A549 treated with CORT108297 at 1 μM for 4 hours (cell line): Measurements from ENCODE around the gene NRN1L. TPM values are rescaled to one million over a fixed set of nuclear protein-coding genes. Genes with fewer than 3 reads are reported as not detected.

Experiments used
- total RNA-seq: library from RNA; stranded (reverse); fragments of 200-300 nt; extraction: Qiagen RNA extraction; gene quantifications from 5 replicates; pipeline ENCODE4 v1.2.3, GENCODE V29; 2022

Gene NRN1L
- total RNA-seq: 0.14 to 0.32 TPM (median 0.27 TPM) in 4 of 5 replicates, not detected in the other

DNA sequence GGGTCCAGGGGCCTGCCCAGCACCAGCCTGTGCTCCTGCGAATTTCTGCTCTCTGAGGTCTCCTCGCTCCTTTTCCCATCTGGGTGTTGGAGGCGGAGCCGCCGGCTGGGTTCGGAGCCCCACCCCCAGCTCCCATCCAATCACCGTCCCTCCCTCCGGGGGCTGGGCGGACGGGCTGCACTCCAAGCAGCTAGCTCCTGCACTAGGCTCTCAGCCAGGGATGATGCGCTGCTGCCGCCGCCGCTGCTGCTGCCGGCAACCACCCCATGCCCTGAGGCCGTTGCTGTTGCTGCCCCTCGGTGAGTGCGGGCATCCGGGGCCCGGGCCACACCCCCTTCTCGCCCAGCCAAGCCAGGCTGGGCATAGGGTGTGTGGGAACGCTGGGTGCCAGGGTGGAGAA is at the start of gene NRN1L:
NRN1L (plus strand) TSS at position 202 of the 400 bp plus-strand sequence; CDS start at position 221, 19 bp downstream.

DNA sequence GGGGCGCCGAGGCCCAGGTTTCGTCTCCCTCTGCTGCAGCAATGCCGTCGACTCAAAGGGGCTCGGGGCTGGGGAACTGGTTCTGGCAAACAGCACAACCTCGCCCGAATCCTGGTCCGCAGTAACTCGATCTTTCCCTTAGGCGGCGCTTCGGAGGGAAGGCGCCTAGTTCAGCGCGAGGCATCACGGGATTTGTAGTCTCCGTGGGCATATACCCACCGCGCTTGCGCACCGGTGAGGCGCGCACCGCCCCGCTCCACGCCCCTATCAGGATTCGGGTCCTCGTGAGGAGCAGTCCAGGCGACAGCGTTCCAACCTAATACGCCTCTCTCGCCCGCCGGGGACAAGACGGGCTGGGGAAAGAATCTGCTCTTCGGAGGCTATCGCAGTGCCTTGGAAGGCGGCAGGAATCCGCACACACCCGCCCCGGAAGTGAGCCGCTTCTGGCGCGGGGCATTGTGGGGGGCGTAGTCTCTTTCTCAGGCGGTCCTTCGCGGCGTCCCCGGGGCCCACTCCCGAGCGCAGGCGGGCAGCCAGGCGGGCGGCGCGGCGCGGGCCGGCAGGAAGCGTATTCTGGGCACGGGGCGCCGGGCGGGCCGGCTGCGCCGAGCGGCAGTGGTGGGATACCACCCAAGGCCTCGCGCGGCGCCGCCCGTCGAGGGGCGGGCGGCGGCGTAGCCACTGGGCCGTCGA is 42.7 kb upstream of the NRN1L start, which contains the start of gene THAP11:
THAP11 (plus strand) TSS at position 505 of the 693 bp plus-strand sequence. CDS start 235 bp downstream, outside the sequence.

DNA sequence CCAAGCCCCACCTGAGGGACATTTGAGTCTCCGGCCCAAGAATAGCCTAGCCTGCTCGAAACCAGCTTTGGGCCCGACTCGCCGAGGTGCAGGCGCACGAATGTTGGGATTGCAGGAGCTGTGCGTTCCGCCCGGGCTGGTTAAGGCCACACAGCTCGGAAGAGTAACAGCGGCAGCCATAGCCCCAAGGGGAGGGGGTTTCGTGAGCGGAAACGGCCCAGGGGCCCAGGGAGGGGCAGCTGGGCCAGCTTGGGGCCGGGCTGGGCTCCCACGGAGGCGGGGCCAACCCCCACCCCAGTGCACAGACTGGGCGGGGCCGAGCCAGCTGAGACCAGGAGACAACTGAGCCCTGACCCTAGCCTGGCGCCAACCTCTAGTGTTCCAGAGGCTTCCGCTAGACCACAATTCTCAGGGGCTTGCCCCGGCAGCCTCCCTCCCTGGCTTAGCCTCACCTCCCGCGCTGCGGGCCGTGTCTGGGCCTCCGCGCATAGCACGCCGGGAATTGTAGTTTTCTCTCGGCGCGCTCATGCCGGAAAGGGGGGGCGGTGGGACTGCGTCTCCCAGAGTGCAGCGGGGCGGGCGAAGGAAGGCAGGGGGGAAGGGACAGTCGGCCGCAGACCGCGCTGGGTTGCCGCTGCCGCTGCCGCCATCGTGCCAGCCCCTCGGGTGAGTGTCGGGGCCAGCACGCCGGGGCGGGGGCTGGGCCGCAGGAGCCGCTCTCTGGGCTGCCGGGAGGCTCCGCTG is 38.2 kb upstream of the NRN1L start, which contains the start of gene NUTF2:
NUTF2 (plus strand) TSS at position 614 of the 744 bp plus-strand sequence. CDS start 18,198 bp downstream, outside the sequence.

DNA sequence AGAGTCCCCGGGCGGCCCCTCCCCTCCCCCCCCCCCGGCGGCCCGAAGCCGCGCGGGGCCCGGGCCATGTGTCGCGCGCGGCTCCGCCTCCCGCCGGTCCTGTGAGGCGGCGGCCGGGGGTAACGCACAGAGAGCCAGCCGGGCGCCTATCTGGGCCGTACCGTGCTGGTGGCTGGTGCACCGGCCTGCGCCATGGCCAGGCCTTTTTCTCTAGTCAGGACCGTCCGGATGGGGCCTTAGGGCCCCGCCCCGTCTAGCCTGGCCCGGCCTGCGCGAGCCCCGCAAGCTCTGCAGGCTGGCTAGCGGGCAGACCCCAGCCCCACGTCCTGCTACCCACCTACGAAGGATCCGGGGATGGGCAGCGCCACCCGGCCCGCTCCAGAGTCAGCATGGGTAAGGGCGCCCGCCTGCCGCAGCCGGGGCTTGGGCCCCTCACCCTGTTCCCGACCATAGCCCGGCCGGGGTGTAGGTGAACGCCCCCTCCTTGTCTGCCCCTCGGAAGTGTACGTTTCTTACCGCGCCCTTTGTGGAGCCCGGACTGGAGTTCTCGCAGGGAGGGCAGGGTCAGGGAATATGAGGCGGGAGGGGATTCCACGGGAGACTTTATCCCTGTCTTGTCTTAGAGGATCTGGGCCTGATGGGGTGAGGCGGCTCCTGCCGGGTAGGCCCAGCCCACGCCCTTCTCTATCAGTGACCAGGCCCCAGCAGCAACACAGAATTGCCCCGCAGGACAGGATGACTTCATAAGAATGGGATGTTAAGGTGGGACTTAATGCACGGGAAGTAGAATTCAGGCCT is 37.4 kb upstream of the NRN1L start, which contains the start of gene CENPT:
CENPT (minus strand) TSS at position 630 of the 798 bp plus-strand sequence. CDS start 13,834 bp downstream, outside the sequence.

DNA sequence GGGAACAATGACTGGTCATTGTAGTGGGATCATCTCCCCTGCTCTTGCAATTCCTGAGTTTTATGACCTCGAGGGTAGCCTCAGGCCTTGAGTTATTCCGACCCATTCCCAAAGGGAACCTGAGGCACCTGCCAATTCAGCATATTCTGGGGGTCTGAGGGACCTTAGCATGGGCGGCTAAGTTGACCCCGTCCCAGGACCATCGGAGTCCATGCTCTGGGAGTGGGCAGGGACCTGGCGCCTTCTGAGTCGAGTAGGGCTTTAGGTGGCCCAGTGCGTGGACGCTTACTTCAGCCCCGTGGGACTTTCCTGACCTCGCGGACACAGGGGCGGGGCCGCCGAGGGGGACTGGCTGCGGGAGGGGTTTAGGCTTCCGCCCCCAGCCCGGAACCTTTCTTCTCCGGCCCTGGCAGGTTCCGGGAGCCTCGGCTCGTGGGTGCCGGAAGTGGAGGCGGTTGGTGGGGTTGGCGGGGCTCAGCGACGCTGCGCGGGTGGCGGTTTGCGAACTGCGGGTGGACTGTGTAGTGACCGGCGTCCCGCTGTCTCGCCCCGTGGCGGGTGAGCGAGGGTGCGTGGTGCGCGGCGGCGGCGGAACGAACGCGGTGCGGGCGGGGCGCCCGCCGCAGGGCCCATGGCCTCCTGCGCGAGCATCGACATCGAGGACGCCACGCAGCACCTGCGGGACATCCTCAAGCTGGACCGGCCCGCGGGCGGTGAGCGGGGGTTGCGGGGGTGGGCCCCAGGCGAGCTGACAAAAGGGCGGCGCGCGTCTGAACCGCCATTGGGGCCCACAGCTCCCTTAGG is 11.9 kb upstream of the NRN1L start, which contains the start of gene EDC4:
EDC4 (plus strand) TSS at position 422 of the 804 bp plus-strand sequence; CDS start at position 632, 210 bp downstream.

DNA sequence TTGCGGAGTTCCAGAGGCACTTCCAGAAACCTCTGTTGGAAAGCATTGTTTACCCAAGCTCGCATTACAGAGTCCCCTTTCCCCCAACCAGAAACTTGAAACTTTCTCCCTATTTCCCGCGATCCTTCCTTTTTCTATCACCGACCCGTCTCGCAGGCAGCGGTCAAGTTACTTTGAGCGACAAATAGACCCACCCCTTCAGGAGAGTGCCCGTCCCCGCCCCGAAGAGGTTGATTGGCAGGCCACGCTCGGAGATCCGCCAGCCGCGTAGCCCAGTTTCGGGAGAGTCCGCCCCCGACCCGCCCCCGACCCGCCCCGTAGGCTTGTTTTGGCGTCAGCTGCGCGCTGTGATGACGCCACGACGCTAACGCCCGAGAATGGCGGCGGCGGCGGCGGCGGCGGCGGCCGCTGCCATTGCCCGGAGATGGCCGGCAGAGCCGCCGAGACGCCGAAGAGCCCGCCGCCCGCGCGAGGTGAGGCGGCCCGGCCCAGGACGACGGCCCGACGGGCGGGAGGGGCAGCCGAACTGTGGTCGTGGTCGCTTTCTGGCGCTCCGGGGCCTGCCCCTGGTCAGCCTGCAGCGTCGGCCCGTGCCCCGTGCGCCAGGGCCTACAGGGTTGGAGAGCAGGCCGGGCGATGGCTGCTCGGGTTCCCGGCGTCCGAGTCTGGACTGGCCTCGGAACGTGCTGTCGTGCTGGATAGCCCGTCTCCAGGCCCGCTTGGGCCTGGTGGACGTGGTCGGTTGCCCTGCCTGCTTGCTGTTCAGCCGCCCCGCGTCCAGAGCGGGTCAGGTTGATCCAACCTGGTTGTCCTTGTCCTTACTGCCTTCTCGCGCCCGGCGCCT is 8.4 kb downstream of the NRN1L start, which contains the start of gene PSKH1:
PSKH1 (plus strand) TSS at position 356 of the 844 bp plus-strand sequence. CDS start 15,496 bp downstream, outside the sequence.

DNA sequence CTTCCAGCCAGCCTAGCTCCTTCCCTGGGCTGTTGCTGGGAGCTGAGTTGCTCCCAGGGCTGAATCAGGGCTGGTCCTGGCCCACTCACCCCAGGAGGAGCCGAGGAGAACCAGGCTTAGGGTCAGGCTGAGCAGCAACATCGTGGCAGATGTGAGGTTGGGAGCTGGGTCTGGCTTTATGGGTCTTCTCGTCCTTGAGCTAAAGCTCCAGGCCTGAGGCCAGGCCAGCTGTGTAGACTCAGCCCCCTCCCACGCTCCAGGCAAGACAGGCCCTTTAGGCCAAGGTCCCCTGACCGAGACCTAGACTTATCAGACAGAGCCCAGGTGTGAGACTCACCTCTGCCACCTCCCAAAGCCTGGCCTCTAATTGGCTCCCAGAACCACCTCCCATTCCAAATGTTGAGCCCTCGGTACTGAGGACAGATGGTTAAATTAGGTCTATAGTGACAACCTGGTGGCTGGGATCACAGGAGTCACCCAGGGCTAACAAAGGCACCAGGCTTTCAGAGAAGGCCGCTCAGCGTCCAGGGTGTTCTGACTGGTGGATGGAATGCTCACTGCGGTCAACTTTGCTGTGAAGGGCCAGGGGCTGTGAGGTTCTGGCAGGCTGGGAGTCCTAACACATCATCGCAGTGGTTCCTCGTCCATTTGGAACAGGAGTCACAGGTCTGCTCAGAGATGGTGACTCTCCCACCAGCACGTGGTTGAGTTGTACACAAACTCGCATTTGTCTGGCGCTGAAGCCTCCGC is 47.2 kb downstream of the NRN1L start, which contains the start of gene CTRL:
CTRL (minus strand) TSS at position 151 of the 750 bp plus-strand sequence; CDS start at position 141, 10 bp downstream.

Other genes with a start within 250 kb of the NRN1L start
- gene CARMIL2, start 239.7 kb upstream of the NRN1L start, total RNA-seq: 1.3 to 1.8 TPM (median 1.7 TPM) in 5 replicates
- 27.6 to 38.3 TPM (median 36.3 TPM) in 5 replicates for gene ACD, start 224.6 kb upstream of the NRN1L start, total RNA-seq
- gene PARD6A, start 223.9 kb upstream of the NRN1L start, total RNA-seq: 1.0 to 2.3 TPM (median 1.8 TPM) in 5 replicates
- gene ENKD1, start 218.1 kb upstream of the NRN1L start, total RNA-seq: 6.7 to 12.9 TPM (median 12.3 TPM) in 5 replicates
- gene C16orf86, start 218.1 kb upstream of the NRN1L start, total RNA-seq: 0.16 to 0.19 TPM (median 0.18 TPM) in 3 of 5 replicates, not detected in the others
- 16.2 to 17.8 TPM (median 16.9 TPM) in 5 replicates for gene GFOD2, start 165.6 kb upstream of the NRN1L start, total RNA-seq
- 8.3 to 10.2 TPM (median 9.6 TPM) in 5 replicates for gene RANBP10, start 78.3 kb upstream of the NRN1L start, total RNA-seq
- 0.40 to 0.83 TPM (median 0.61 TPM) in 5 replicates for gene TSNAXIP1, start 78.0 kb upstream of the NRN1L start, total RNA-seq
- gene THAP11, start 42.6 kb upstream of the NRN1L start, total RNA-seq: 26.4 to 43.9 TPM (median 41.9 TPM) in 5 replicates
- 226 to 250 TPM (median 240 TPM) in 5 replicates for gene NUTF2, start 38.0 kb upstream of the NRN1L start, total RNA-seq
- 25.7 to 33.9 TPM (median 29.4 TPM) in 5 replicates for gene CENPT, start 37.2 kb upstream of the NRN1L start, total RNA-seq
- gene EDC4, start 11.8 kb upstream of the NRN1L start, total RNA-seq: 42.6 to 67.0 TPM (median 63.9 TPM) in 5 replicates
- 11.0 to 19.4 TPM (median 16.2 TPM) in 5 replicates for gene PSKH1, start 8.4 kb downstream of the NRN1L start, total RNA-seq
- gene CTRL, start 47.0 kb downstream of the NRN1L start, total RNA-seq: 1.2 to 2.7 TPM (median 1.6 TPM) in 5 replicates
- 36.5 to 61.0 TPM (median 54.1 TPM) in 5 replicates for gene PSMB10, start 52.0 kb downstream of the NRN1L start, total RNA-seq
- gene LCAT, start 59.2 kb downstream of the NRN1L start, total RNA-seq: 6.5 to 12.5 TPM (median 11.5 TPM) in 5 replicates
- 23.7 to 35.7 TPM (median 32.6 TPM) in 5 replicates for gene SLC12A4, start 83.8 kb downstream of the NRN1L start, total RNA-seq
- gene DPEP3, start 95.6 kb downstream of the NRN1L start, total RNA-seq: not detected in 5 replicates
- gene DPEP2, start 114.6 kb downstream of the NRN1L start, total RNA-seq: not detected in 5 replicates
- not detected in 5 replicates for gene DPEP2NB, start 131.0 kb downstream of the NRN1L start, total RNA-seq
- 17.0 to 20.9 TPM (median 20.2 TPM) in 5 replicates for gene DDX28, start 138.3 kb downstream of the NRN1L start, total RNA-seq
- gene DUS2, start 138.4 kb downstream of the NRN1L start, total RNA-seq: 16.2 to 19.8 TPM (median 17.6 TPM) in 5 replicates
- 14.5 to 15.4 TPM (median 14.9 TPM) in 5 replicates for gene NFATC3, start 200.5 kb downstream of the NRN1L start, total RNA-seq